IMR-90 (cell line): Measurements from ENCODE around the gene PIGBOS1. TPM values are rescaled to one million over a fixed set of nuclear protein-coding genes. Genes with fewer than 3 reads are reported as not detected.

ENCODE experiments used
- ATAC-seq: fragments of 200-7000 bp; cut with Tn5 transposase; 2 replicates; pipeline ENCODE4 v1.9.1; 2020; ENCODE audit warnings: low read depth, mild to moderate bottlenecking, moderate library complexity
- BruUV-seq: library from RNA; stranded (reverse); fragments of 400-500 nt; replicated peaks from 2 replicates; lab custom pipeline; 2021; lab: Mats Ljungman, UMichigan
- CTCF ChIA-PET: fragments of 300-600 bp; formaldehyde crosslinking; extraction: SDS; loops from one replicate; lab custom pipeline; 2021; ENCODE audit warnings: antibody characterized with exemption; lab: Yijun Ruan, JAX
- POLR2A ChIA-PET: fragments of 300-600 bp; sonication (Branson Sonifier 250); formaldehyde crosslinking; loops from one replicate; lab custom pipeline; 2022; ENCODE audit warnings: antibody characterized with exemption; ENCODE audit not compliant: unreplicated experiment; lab: Charles Lee
- DNase-seq: peaks from one replicate; pipeline ENCODE4 v3.0.0; 2013
- H2AFZ ChIP-seq: replicated peaks from 2 replicates; pipeline ENCODE3; 2013; ENCODE audit warnings: low read length, mild to moderate bottlenecking; ENCODE audit not compliant: poor library complexity
- H2AK5ac ChIP-seq: 2 replicates; pipeline ENCODE4 v1.6.1; 2013; ENCODE audit warnings: low read depth, low read length, inconsistent platforms
- H2AK9ac ChIP-seq: replicated peaks from 2 replicates; pipeline ENCODE3; 2013; ENCODE audit warnings: mild to moderate bottlenecking, low read depth, low read length, moderate library complexity; ENCODE audit not compliant: poor library complexity
- H2BK120ac ChIP-seq: 2 replicates; pipeline ENCODE4 v1.6.1; 2013; ENCODE audit warnings: low read depth, low read length, inconsistent platforms
- H2BK15ac ChIP-seq: 3 replicates; pipeline ENCODE4 v1.6.1; 2013; ENCODE audit warnings: low read depth, low read length, inconsistent platforms
- H2BK20ac ChIP-seq: 2 replicates; pipeline ENCODE4 v1.6.1; 2013; ENCODE audit warnings: low read depth, mild to moderate bottlenecking, inconsistent platforms, low read length, moderate library complexity
- H2BK5ac ChIP-seq: 2 replicates; pipeline ENCODE4 v1.6.1; 2013; ENCODE audit warnings: mild to moderate bottlenecking, low read depth, low read length, inconsistent platforms; ENCODE audit not compliant: poor library complexity, severe bottlenecking
- H3K14ac ChIP-seq: replicated peaks from 2 replicates; pipeline ENCODE4 v1.6.1; 2013; ENCODE audit warnings: low read depth, low read length, inconsistent platforms
- H3K18ac ChIP-seq: 2 replicates; pipeline ENCODE4 v1.6.1; 2013; ENCODE audit warnings: low read depth, low read length, control low read depth
- H3K23ac ChIP-seq: 2 replicates; pipeline ENCODE4 v1.6.1; 2013; ENCODE audit warnings: low read depth, low read length, inconsistent platforms
- H3K27ac ChIP-seq: 2 replicates; pipeline ENCODE4 v1.5.1; 2013; ENCODE audit warnings: mild to moderate bottlenecking, control low read depth, low read length; ENCODE audit not compliant: insufficient read depth
- H3K27me3 ChIP-seq: 2 replicates; pipeline ENCODE4 v1.6.1; 2013; ENCODE audit warnings: low read length; ENCODE audit not compliant: control insufficient read depth, insufficient read depth
- H3K36me3 ChIP-seq: 2 replicates; pipeline ENCODE4 v1.6.1; 2013; ENCODE audit warnings: low read length, mixed read lengths; ENCODE audit not compliant: control insufficient read depth, insufficient read depth
- H3K4ac ChIP-seq: 2 replicates; pipeline ENCODE4 v1.6.1; 2013; ENCODE audit warnings: low read depth, low read length, inconsistent platforms
- H3K4me1 ChIP-seq: 2 replicates; pipeline ENCODE4 v1.6.1; 2013; ENCODE audit warnings: low read length, mixed read lengths; ENCODE audit not compliant: control insufficient read depth, insufficient read depth
- H3K4me2 ChIP-seq: 2 replicates; pipeline ENCODE4 v1.6.1; 2013; ENCODE audit warnings: low read depth, mild to moderate bottlenecking, control low read depth, low read length, moderate library complexity
- H3K4me3 ChIP-seq: 2 replicates; pipeline ENCODE4 v1.5.1; 2013; ENCODE audit warnings: low read depth, mild to moderate bottlenecking, control low read depth, low read length, moderate library complexity; ENCODE audit not compliant: insufficient read depth
- H3K56ac ChIP-seq: 2 replicates; pipeline ENCODE4 v1.6.1; 2013; ENCODE audit warnings: low read length, inconsistent platforms; ENCODE audit not compliant: insufficient read depth; ENCODE audit errors: extremely low read depth
- H3K79me1 ChIP-seq, 2 experiments: 2 replicates each; pipeline ENCODE4 v1.6.1; 2013; ENCODE audit warnings: low read length in 2 of 2, inconsistent platforms in 1 of 2, low read depth in 1 of 2
- H3K9ac ChIP-seq: 2 replicates; pipeline ENCODE4 v1.6.1; 2013; ENCODE audit warnings: low read depth, low read length, control low read depth
- H3K9me1 ChIP-seq: 2 replicates; pipeline ENCODE4 v1.6.1; 2013; ENCODE audit warnings: low read length, inconsistent platforms; ENCODE audit not compliant: insufficient read depth
- H3K9me3 ChIP-seq: 2 replicates; pipeline ENCODE4 v1.6.1; 2013; ENCODE audit warnings: low read length; ENCODE audit not compliant: control insufficient read depth, insufficient read depth
- H4K20me1 ChIP-seq: 2 replicates; pipeline ENCODE4 v1.6.1; 2013; ENCODE audit warnings: low read length, inconsistent platforms; ENCODE audit not compliant: insufficient read depth
- H4K5ac ChIP-seq: 2 replicates; pipeline ENCODE4 v1.6.1; 2013; ENCODE audit warnings: mild to moderate bottlenecking, low read depth, low read length, control low read depth
- H4K8ac ChIP-seq, 2 experiments: 2 replicates each; pipeline ENCODE4 v1.6.1; 2013; ENCODE audit warnings: low read depth in 2 of 2, low read length in 2 of 2, control low read depth in 1 of 2, inconsistent platforms in 1 of 2
- H4K91ac ChIP-seq: 2 replicates; pipeline ENCODE4 v1.6.1; 2013; ENCODE audit warnings: low read depth, low read length, inconsistent platforms; ENCODE audit not compliant: insufficient read depth
- BHLHE40 ChIP-seq: fragments of 150-350 bp; IDR thresholded peaks from 2 replicates; pipeline ENCODE4 v1.6.1; 2016; ENCODE audit warnings: mild to moderate bottlenecking, low read depth, low read length
- FOS ChIP-seq: fragments of 150-350 bp; IDR thresholded peaks from 2 replicates; pipeline ENCODE4 v1.6.1; 2016; ENCODE audit warnings: low read depth, low read length
- MXI1 ChIP-seq: IDR thresholded peaks from 2 replicates; pipeline ENCODE4 v1.6.1; 2012; ENCODE audit warnings: low read depth, mild to moderate bottlenecking, low read length, moderate library complexity, borderline replicate concordance
- POLR2A ChIP-seq: IDR thresholded peaks from 2 replicates; pipeline ENCODE4 v1.6.1; 2012; ENCODE audit warnings: mild to moderate bottlenecking, low read depth, low read length
- SMC3 ChIP-seq: fragments of 150-350 bp; IDR thresholded peaks from 2 replicates; pipeline ENCODE4 v1.6.1; 2016; ENCODE audit warnings: low read depth, mild to moderate bottlenecking, antibody characterized with exemption, low read length, moderate library complexity
- USF2 ChIP-seq: fragments of 150-350 bp; IDR thresholded peaks from 2 replicates; pipeline ENCODE4 v1.6.1; 2017; ENCODE audit warnings: mild to moderate bottlenecking, antibody characterized with exemption, low read length, low read depth
- WGBS, 2 experiments: methylation state at CpG; one replicate each; pipeline versions ENCODE4 v1.1.5 to v1.1.7; 2013; ENCODE audit warnings: missing lambda C conversion rate in 2 of 2; ENCODE audit not compliant: insufficient read length in 1 of 2; ENCODE audit errors: extremely low coverage in 2 of 2; 5-methylcytosine and 5-hydroxymethylcytosine counted together
- dilution Hi-C: fragments of 300-500 bp; cut with HindIII; formaldehyde crosslinking; loops from one replicate; pipeline ENCODE4 v1.14.3; 2018; ENCODE audit warnings: low sequenced_read_pairs; ENCODE audit not compliant: unreplicated experiment
- in situ Hi-C: fragments of 300-500 bp; cut with MboI; formaldehyde crosslinking; loops from 3 replicates; pipeline ENCODE4 v1.14.3; 2019; ENCODE audit warnings: low sequenced_read_pairs, inconsistent platforms, mixed read lengths
- intact Hi-C: fragments of 100-400 bp; cut with micrococcal nuclease; formaldehyde crosslinking; loops from 2 replicates; pipeline ENCODE4 v1.10.0; 2022
- polyA plus RNA-seq, 3 experiments: library from polyadenylated mRNA; depleted of rRNA; stranded (reverse); fragments of >200 nt; gene quantifications; 2 replicates each; pipeline ENCODE4 v1.2.3, GENCODE V29; 2012; ENCODE audit warnings: low replicate concordance in 1 of 3
- total RNA-seq: library from RNA; depleted of rRNA; stranded (reverse); fragments of >200 nt; gene quantifications from 2 replicates; pipeline ENCODE4 v1.2.3, GENCODE V29; 2012

Gene PIGBOS1
- total and polyA plus RNA-seq, 2 of the 4 experiments (the other 2 are of a cell fraction): 11.7 to 12.7 TPM

DNA sequence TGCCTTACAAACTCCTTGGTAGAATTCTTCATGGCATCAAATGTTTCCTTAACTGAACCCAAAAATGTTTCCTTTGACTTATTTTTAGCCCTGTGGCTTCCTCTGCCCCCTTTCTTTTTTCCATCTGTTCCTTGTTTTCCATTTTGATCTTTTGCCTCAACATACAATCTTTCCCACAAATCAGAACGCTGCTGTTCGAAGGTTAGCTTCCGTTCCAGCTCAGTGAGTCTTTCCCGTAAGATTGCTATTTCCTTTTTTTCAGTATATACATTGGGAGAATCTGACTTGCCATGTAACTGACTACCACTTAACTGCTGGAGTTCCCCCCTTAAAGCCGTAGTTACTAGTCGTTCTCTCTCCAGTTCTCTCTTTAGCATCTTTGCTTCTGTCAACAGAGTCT is 41.3 kb upstream of the PIGBOS1 start:
- no peak overlapping the region for H3K4ac ChIP-seq
- no TSS peak for BruUV-seq
- H3K27me3 ChIP-seq: no peaks in the 10 kb centered on the region; the same call in 1 of the 2 replicates
- no peak overlapping the region for H2BK15ac ChIP-seq
- dilution Hi-C loops (no loop called here), intact Hi-C loops (no loop called here), in situ Hi-C loops (no loop called here)
- ChIA-PET CTCF (interaction anchor here (0.6 kb wide), 1 partner anchor 14 kb away, joined by 3 read pairs; no protein-coding TSS in a partner anchor), POLR2A (no interaction called here)
- no peak overlapping the region for H2AFZ ChIP-seq
- H3K14ac ChIP-seq: no peak overlapping the region
- H2BK5ac ChIP-seq: no peak overlapping the region
- H3K36me3 ChIP-seq: no peaks in the 10 kb centered on the region
- H3K9ac ChIP-seq: no peak overlapping the region
- no peaks in the 10 kb centered on the region for H3K9me1 ChIP-seq
- ATAC-seq: no peak
- H3K4me2 ChIP-seq: no peak overlapping the region
- DNase-seq: no peak
- no peaks in the 10 kb centered on the region for H3K79me1 ChIP-seq
- no peaks in the 10 kb centered on the region for H3K9me3 ChIP-seq
- no peak overlapping the region for H2BK20ac ChIP-seq
- no peak overlapping the region for H2BK120ac ChIP-seq
- H4K91ac ChIP-seq: no peak overlapping the region
- no peaks in the 10 kb centered on the region for H4K20me1 ChIP-seq
- no peak overlapping the region for H2AK9ac ChIP-seq
- no peak overlapping the region for H2AK5ac ChIP-seq
- H3K56ac ChIP-seq: no peak overlapping the region
- H3K4me1 ChIP-seq: peaks cover 5% of the 10 kb centered on the region
- H3K27ac ChIP-seq: no peak overlapping the region
- H3K4me3 ChIP-seq: no peak overlapping the region
- no peak overlapping the region for H4K5ac ChIP-seq
- TF ChIP-seq MXI1: no peak
- no peak for TF ChIP-seq SMC3
- no peak for TF ChIP-seq BHLHE40
- no peak for TF ChIP-seq FOS
- no peak for TF ChIP-seq USF2
- TF ChIP-seq POLR2A: no peak
- no peak overlapping the region for H3K23ac ChIP-seq
- no peak overlapping the region for H4K8ac ChIP-seq
- WGBS, 2 experiments: 68% methylated on average over 2 of the region's 6 CpGs; no CpG with 5 or more reads in 1 of the 2 experiments
- H3K18ac ChIP-seq: no peak overlapping the region
